Ovary (tissue), 3 donors: Measurements from ENCODE around the gene LRRC59.

ENCODE experiments used
- POLR2A ChIP-seq: fragments of 450-650 bp; IDR thresholded peaks from one replicate; pipeline ENCODE4 v1.6.1; 2017; ENCODE audit warnings: antibody characterized with exemption, mild to moderate bottlenecking, moderate library complexity
- TF ChIP-seq, protein P1 (sequence below), 3 donors: fragments of 450-650 bp in 2 of 3; fragments of 200-600 bp in 1 of 3; IDR thresholded peaks; one replicate each; pipeline versions ENCODE4 v1.5.1 to v1.8.0; 2016 to 2022; ENCODE audit warnings: antibody characterized with exemption in 3 of 3, mild to moderate bottlenecking in 1 of 3
- donor health status: DM: no; HTN: no; CAD: no.

DNA sequence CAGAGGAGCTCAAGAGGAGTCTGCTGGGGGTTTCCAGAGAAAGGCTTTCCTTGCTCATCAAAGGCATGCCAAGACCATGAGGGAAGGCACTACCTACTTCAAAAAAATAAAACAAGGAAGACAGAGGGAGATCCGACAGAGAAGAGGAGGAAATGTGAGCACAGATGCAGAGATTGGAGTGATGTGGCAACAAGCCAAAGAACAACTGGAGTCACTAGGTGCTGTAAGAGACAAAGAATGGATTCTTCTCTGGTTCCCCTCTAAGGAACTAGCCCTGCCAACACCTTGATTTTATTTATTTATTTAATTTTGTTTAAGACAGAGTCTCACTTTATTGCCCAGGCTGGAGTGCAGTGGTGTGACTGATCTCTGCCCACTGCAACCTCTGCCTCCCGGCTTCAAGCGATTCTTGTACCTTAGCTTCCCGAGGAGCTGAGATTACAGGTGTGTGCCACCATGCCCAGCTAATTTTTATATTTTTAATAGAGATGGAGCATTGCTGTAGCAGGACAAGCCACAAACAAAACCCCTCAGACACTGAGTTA is 14.9 kb upstream of the LRRC59 start:
- TF ChIP-seq, protein P1, sequence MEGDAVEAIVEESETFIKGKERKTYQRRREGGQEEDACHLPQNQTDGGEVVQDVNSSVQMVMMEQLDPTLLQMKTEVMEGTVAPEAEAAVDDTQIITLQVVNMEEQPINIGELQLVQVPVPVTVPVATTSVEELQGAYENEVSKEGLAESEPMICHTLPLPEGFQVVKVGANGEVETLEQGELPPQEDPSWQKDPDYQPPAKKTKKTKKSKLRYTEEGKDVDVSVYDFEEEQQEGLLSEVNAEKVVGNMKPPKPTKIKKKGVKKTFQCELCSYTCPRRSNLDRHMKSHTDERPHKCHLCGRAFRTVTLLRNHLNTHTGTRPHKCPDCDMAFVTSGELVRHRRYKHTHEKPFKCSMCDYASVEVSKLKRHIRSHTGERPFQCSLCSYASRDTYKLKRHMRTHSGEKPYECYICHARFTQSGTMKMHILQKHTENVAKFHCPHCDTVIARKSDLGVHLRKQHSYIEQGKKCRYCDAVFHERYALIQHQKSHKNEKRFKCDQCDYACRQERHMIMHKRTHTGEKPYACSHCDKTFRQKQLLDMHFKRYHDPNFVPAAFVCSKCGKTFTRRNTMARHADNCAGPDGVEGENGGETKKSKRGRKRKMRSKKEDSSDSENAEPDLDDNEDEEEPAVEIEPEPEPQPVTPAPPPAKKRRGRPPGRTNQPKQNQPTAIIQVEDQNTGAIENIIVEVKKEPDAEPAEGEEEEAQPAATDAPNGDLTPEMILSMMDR (IDR thresholded peaks at IDR 0.05) = no peak
- TF ChIP-seq POLR2A = no peak
